Muscle of back (tissue), 11 donors: ENCODE data around the gene RHOBTB1. TPM values are rescaled to one million over a fixed set of nuclear protein-coding genes. Genes with fewer than 3 reads are reported as not detected.

Experiments
- DNase-seq, 3 donors: peaks; one replicate each; pipeline versions ENCODE4 v3.0.0 to v3.0.0-alpha.2; 2013
- polyA plus RNA-seq, 10 donors: library from polyadenylated mRNA; unstranded; fragments of 120-200 nt; gene quantifications; one replicate each; pipeline ENCODE4 v1.2.1, GENCODE V29; 2013; ENCODE audit not compliant: insufficient read length in 10 of 10

The RHOBTB1 gene
- polyA plus RNA-seq, 10 donors: 19.1 to 32.9 (median 24.5) TPM

DNA sequence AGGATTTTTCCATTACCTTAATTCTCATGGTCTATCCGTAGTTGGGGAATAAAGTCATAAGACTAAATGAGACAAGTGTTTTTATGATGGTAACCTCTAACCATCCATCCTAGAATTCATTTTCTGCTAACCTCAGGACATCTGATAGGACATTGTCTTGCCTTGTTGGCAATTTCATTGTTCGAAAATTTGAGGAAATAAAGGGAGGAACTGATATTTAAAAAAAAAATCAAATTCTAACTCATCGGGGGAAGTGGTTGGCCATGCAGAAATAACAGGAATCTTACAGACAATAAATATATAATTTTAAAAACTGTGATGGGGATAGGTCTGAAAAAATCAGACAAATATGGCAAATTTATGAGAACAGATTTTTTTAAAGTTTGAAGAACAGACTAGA is 21.7 kb upstream of the RHOBTB1 start:
- DNase-seq: no peak

DNA sequence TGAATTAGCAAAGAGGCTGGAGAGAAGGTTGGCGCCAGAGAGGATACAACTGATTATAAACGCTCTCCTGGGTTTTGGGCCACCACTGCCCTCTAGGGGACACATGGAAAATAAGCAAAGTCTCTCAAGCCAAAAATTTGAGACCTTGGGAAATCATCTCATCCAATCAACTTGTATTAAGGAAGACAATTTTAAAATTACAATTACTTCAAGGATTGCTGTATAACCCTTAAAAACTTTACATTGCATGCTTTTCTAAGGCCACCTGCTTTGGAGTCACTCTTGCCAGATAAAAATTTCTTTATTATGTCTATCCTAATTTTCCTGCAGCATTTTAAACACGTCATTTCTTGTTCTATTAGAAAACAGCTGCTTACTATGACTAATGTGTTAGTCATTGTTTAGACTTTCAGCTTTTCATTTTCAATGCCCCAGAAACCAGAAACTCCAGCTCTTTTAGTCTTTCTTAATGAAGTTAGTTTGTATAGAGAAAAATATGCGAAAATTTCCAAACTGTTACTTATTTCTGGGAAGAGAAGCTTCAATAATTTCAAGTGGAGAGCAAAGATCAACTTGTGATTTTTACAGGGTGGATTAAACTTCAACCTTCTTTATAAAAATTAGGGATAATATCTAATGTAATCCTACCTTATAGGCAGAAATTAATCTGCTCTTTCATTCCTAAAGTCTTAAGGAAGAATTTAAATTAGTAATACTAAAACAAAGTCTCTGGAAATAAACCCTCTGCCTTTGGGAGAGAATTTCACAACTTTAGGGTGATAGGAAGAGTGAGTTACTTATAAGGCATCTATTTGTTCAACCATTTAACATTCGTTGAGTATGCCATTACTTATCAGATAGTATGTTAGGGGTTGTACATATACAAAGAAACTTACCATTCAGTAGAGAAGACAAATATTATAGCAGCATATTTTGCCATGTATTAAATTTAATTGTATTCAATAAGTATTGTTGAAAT is 20.6 kb upstream of the RHOBTB1 start:
- peak; percentile 84 to 91 (median 85) for DNase-seq

DNA sequence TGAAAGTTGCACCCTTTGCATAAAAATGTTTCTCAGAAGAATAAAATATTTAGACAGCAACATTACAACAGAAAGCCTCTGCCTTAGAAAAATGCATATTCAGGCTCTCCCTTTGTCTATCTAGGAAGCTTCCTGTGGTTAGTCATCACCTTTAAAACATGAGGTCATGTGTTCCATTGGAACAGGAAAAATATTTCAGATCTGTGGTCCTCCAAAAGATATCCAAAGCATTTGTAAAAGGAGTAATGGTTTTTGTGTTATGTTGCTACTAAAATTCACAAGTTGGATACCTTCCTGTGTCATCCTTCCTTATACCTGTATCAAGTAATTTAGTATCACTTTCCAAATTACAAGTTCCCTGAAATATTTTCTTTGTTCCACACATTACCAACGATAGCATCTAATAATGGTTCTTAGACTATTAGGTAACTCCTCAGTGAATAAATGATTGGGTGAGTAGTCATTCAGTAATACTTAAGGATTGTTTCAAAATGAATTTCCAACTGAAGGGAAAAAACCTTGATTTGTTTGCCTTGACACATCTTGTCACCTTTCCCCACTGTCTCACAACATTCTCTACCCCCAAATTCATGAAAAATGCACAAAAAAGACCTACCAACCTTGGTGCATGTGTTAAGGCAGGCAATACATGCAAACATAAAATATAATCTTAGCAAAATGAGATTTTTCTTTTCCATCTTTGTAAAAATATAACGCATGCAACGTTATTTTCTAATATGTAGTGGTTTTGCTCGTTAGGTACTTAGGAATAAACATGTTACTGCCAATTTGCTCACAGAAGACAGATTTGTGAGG is 19.7 kb upstream of the RHOBTB1 start:
- no peak for DNase-seq

DNA sequence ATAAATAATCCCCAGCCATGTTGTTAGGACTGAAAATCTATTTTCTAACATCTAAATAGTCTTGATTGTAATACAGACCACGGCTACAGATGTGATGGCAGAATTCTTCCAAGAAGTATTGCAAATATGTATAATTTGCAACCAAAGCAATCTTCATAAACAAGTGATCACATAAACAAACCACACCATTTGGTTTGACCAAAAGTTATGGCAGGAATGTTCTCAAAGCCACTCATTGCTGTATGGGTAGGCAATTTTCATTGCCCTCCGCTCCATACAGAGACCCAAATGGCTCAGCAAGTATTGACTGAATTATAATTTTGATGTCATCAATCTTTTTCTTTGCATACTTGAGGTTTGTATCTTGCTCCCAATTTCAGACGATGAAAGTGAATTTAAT is 19.0 kb upstream of the RHOBTB1 start:
- no peak for DNase-seq

DNA sequence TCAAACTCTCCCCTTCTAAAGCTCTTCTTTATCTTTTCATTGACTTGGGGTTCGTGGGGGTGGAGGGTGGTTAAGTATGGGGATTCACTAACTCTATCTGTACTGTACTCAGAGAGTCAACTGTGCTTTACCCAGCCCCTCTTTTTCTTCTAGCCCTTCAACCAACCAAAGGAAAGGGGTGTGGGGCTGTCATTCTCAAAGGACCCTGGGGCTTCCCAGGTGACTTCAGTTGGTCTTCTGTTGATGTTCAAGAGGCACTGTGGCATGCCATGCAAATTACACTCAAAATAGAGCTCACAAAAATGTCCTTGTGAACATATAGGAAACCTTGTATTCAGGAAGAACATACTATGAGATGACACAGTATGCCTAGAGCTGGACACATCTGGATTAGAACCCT is 16.9 kb upstream of the RHOBTB1 start:
- no peak for DNase-seq

DNA sequence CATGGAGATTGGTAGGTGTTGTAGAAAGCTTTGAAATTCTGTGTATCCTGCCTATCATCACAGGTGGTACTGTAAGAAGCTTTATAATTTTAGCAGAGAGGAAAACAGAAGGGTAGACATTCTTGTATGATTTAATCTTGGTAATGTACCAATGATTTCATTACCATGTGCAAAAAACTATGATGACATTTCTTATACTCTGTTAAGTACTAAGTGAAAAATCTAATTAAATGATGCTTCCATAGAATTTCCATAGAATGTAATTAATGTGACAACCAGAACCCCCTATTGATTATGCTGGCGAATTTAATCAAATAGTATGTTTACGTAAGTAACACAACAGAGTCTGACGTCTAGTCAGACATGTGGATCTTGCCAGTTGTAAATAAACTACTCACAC is 16.0 kb upstream of the RHOBTB1 start:
- no peak for DNase-seq

DNA sequence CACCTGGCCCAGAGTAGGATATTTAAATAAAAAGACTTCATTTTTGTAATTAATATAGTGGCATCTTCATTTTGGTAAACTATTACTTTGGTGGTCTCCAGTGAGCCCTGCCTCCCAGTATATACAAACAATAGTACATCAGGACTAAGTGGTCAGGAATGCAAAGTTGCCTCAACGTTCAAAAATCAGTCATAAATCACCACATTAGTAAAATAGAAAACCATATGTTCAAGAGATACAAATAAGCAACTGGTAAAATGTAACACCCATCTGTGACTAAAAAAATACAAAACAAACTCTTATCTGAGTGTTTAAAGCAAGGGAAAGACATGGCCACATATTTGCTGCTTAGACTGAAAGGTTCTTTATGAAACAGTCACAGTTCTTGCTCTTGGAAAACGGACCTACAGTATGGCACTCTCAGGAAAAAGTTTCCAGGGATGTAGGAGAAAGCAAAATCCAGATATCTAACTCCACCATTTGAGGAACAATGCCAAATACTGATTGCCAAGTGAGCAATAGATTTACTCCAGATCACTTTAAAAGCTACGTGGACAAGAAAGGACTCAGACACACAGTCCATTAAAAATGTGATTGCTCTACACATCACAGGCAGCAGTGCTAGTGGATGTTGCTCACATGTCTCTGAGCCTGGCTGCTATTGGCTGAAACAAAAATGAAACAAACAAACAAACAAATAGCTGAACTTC is 15.1 kb upstream of the RHOBTB1 start:
- peak in 1 of 3 donors; percentile 36 for DNase-seq

DNA sequence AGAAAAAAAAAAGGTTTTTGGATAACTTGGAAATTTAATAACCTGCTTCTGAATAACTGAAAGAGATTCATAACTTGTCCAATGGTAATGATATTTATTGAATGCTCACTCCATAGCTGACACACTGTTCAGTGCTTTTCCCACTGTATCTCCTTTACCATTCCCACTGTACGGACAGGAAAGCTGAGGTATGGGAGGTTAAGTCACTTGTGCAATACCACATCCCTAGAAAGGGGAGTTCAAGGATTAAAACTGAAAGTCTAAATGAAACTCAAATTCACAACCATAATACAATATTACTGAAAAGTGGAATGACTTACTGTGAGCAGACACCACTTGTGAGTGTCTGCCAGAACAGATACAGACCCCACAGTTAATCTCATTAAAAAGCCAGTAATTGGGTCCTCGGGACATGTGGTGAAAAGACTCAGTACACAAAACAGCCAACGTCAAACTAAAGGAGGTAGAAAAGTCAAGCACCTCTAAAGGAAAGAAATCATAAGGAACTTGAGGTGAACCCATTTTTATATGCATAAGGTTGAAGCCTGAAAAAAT is 13.8 kb upstream of the RHOBTB1 start:
- no peak for DNase-seq

DNA sequence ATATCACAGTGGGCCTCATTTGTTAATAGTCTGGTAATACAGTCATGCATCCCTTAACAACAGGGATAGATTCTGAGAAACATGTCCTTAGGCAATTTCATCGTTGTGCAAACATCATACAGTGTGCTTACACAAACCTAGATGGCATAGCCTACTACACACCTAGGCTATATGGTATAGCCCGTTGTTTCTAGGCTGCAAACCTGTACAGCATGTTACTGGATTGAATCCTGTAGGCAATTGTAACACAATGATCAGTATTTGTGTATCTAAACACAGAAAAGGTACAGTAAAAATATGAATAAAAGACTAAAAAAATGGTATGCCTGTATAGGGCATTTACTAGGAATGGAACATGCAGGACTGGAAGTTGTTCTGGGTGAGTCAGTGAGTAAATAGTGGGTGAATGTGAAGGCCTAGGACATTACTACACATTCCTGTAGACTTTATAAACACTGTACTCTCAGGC is 12.0 kb upstream of the RHOBTB1 start:
- no peak for DNase-seq

DNA sequence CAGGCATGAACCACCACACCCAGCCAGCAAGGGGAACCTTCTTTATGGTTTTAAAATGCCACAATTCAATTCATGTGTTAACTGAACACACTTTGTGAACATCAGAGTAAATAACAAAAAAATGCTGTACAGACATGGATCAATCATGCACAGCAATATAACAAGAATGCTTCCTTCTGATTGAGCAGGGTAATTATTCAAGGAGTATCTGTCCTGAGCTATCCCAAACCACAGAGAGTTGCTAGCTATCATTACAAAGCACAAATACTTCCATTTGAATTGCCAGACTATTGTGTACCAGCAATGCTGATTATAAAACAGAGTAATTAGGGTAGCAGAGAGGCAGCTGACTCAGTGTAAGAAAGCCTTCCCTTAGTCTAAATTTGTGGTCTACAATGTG is 11.3 kb upstream of the RHOBTB1 start:
- DNase-seq: no peak

DNA sequence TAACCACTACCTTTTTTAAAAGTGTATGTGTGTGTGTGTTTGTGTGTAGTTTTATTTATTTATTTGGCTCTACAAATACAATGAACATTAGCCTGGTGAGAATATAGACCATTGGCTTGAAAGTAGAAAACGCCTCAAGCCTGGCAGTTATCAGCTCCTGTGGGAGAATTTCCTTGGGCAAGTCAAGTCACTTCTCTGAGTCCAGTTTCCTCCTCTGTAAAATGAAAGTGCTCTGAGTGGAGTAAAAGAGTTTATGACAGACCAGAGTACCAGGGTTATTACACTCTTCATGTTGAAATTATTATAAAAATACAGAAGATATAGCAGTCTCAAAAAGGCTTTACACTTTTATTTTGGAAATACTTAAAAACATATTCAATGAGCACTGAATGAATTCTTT is 10.1 kb upstream of the RHOBTB1 start:
- no peak for DNase-seq

DNA sequence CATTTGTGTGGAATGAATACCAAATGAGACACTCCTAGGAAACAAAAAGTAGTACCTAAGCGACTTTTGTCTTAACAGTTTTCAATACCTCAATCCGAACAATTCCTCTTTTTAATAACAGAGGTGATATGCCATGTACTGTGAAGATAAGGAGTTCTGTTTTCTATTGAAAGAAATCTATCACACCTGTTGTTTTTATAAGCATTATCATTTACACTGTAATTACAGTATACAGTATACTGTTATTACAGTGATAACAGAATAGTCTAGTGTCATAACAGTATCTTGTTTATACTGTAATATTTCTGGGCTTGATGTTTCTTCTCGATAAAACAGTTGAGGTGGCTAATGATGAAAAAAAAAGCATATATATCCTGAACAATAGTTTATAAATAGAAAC is 9.4 kb upstream of the RHOBTB1 start:
- DNase-seq: no peak

DNA sequence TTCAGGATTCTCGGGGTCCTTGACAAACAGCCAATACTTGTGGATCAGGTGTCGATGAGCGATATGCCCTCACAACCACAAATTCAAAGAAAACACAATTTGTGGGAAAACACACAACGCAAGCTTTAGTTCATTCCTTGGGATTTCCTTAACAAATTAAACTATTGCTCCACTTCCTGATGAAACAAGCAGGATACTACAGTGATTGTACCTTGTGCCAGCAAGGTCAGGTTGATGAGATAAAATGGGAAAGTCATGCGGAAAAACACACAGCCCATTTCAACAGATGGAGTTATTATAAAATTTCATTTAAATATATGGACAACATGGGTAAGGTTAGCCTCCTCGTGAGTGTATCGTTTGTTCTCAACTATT is 8.8 kb upstream of the RHOBTB1 start:
- DNase-seq: no peak

DNA sequence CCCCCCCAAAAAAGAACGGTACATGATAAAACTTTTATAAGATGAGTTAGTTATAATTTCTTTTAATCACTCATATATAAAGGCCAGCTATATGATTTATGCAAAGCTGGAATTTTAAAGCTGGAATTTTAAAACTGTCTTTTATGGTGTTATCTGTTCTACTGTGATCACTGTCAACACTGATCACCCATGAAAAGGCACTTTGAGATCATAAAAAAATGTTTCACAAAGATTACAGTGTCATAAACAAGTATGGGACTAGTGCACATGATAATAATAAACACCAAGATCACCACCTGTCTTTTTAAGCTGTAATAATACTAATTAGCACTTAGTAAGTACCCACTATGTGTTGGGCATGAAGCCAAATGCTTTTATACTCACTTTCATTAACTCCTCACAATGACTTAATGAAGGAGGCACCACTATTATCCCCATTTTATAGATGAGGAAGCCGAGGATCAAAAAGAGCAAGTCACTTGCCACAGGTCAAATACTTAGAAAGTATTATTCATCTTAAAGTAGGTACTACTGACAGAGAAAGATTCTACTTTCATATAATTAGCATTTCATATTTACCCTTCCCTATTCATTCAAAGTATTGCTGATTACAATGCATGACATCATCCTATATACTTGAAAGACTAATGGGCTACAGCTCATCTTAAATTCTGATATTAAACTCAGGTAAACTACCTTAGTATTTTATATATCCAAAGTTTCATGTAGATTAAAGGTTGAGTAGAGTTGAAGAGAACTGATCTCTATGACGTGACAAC is 8.3 kb upstream of the RHOBTB1 start:
- no peak for DNase-seq

DNA sequence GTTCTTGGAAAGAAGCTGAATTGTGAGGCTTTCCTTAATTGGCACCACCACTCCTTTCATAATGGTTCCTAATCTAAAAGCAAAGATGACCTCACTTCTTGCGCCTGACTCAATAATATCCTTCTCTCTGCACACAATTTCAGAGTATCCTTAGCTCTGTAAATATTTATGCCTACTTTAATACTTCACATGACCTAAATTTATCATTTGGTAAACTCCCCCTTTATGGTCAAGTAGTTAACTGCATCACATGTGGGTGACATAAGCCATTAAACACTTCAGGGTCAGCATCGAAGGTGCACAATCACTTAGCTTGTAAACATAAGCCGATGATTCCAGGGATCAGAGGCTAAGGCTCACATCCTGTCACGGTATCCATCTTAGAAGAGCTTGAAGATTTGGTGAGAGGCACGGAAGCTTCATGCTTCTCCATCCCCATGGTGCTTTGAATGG is 7.3 kb upstream of the RHOBTB1 start:
- no peak for DNase-seq

DNA sequence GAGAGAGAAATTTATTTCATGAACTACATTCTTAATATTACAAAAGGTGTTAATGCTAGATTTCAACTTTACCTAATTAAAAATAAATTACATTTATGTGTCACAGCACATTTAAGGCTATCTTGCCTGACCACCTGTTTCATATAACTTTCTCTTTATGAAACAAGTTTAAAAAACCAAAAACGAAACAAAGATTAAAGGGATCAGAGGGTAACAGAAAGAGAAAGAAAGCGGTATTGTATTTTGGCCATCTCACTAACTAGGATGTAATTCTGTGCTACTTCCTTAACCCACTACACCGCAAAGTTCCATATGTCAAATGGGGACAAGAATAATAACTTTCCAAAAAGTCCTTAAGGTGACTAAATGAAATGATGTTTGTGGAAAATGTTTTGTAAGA is 6.3 kb upstream of the RHOBTB1 start:
- no peak for DNase-seq

DNA sequence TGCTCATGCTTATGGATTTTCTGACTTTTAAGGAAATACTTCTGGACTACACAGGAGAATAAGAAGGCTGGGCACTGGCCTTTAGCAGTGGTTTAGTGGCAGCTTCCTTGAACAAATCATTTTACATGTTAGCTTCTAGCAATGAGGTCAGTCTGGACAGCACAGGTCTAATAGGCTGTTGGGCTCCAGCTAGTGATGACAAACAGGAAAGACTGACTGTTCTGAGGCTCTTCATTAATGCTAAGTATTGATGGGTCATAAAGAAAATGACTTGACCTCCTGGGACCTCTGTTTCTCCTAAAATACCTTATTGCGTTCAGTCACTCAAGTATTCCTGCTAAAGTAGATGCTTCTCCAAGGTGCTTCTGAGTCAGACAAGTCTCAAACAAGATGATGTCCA is 4.9 kb upstream of the RHOBTB1 start:
- no peak for DNase-seq

DNA sequence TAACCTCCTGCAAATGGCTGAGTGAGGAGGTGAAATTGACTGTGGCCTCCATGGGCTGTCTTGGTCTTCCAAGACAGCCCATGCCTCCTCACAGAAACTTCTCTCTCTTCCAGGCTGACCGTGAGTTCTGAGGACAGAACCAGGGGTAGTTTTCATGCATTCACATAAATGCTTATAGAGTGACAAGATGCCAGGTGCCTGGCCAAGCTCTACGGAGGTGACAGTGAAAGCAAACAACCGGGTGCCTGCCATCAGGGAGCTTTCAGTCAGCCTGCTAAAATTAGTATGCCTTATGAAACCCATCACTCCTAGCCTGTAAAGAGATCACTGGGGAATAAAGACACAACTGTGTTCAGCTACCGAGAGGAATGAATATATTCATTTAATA is 919 bp upstream of the RHOBTB1 start:
- no peak for DNase-seq

DNA sequence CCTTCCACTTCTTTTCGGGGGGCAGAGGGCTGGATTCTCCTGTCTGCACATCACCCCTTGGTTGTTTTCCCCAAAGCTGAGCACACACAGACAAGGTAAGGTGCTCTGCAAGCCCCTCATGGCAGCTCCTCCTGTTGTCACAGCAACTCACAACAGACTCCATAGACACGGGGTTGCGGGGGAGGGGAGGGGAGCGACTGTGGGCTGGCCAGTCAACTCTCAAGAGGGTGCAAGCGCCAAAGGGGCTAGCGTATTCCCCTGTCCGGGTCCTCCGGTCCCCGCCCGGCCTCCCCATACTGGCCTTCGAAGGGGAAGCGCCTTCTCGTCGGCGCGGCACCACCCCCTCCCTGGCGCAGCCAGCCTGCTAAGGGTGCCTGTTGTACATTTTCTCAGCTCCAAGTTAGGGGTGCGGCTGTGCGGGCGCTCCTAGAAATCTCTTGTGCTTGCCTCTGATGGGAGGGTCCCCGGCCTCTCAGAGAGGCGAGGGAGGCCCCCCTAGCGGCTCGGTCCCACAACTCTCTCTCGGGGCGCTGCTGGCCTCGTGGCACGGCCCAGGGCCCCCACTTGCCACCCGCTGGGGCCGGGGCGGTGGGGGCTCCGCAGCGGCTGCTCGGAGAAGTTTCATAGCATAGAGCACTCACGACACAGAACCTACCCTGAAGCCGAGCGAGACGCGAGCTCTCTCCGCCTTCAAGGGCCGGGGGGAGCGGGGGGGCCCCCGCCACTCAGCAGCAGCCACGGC is 498 bp downstream of the RHOBTB1 start:
- DNase-seq: peak; percentile 65 to 94 (median 80)

DNA sequence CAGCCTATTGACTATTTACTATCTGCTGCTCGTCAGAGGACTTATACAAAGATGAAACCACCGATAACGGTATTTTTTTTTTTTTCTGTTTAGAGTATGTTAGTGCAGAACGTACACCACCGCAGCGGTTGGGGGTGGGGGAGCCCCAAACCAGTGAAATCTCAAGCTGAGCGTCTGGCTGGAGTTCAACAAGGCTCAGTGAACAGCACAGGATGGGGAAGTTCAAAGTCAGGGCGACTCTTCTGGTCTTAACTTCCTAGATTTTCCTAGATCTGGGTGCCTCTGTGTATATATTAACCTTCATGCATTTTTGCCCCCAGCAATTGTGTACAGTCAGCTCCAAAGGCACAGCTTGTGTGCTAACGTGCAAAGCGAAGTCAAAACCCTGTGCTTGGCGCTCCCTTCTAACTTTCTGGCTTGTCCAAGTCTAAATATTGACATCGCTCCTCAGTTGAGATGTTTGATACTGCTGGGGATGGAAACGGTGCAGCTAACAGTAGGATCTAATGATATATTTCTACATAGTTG is 1.1 kb downstream of the RHOBTB1 start:
- DNase-seq: peak; percentile 54 to 84 (median 66)
